ENCODE measurements around the gene ATG7.
A peak's percentile ranks its signal among the peaks of the same experiment; 100 is the strongest.

ATG7 gene

GRCh38 chr3:11235385-11235784 lies 36.8 kb upstream of the ATG7 start:
- H3K14ac ChIP-seq (ENCODE audit: low read length), result no peak overlapping the region
- no peaks in the 10 kb centered on the region for H3K36me3 ChIP-seq (replicated peaks in 1 of 2; ENCODE audit: control insufficient read depth in 2 of 2, insufficient read depth in 2 of 2, low read length in 2 of 2)
- H3K23ac ChIP-seq (ENCODE audit: low read depth, low read length, poor library complexity), result peak overlapping the region; percentile 91
- no peak overlapping the region for H3K4ac ChIP-seq (ENCODE audit: low read length)
- H3K9ac ChIP-seq (ENCODE audit: low read depth, low read length, poor library complexity), result no peak overlapping the region
- no peak overlapping the region for H3K18ac ChIP-seq (ENCODE audit: low read length)
- H2BK15ac ChIP-seq (ENCODE audit: low read length), result no peak overlapping the region
- no peak overlapping the region for H4K8ac ChIP-seq (ENCODE audit: low read depth, low read length)
- H3K4me2 ChIP-seq (ENCODE audit: insufficient read depth, low read length, poor library complexity, severe bottlenecking), result no peak overlapping the region
- no peak overlapping the region for H3K27ac ChIP-seq (replicated peaks; ENCODE audit: low read length)
- DNase-seq (ENCODE audit: low spot score), result no peak
- H2BK12ac ChIP-seq (ENCODE audit: low read length), result no peak overlapping the region
- H2BK120ac ChIP-seq (ENCODE audit: low read depth, low read length), result no peak overlapping the region
- no CpG with 5 or more reads among the region's 8 CpGs for WGBS, 2 donors (ENCODE audit: extremely low coverage in 2 of 2, insufficient read length in 2 of 2, insufficient replicate concordance in 1 of 2)
- no peak overlapping the region for H2AFZ ChIP-seq (ENCODE audit: low read length)
- no peaks in the 10 kb centered on the region for H3K27me3 ChIP-seq (ENCODE audit: control insufficient read depth in 3 of 3, insufficient read depth in 3 of 3, low read depth in 1 of 3, low read length in 3 of 3)
- no peaks in the 10 kb centered on the region for H3K4me1 ChIP-seq (ENCODE audit: control insufficient read depth in 2 of 2, insufficient read depth in 1 of 2, low read depth in 1 of 2, low read length in 2 of 2)
- no peak overlapping the region for H2BK5ac ChIP-seq (ENCODE audit: low read length)
- no peaks in the 10 kb centered on the region for H3K79me1 ChIP-seq (ENCODE audit: low read depth, low read length)
- no peaks in the 10 kb centered on the region for H3K9me3 ChIP-seq (replicated peaks in 1 of 2; ENCODE audit: control insufficient read depth in 2 of 2, insufficient read depth in 1 of 2, low read depth in 1 of 2, low read length in 2 of 2)
- peak overlapping the region; percentile 30 for H4K91ac ChIP-seq (ENCODE audit: low read depth, low read length, poor library complexity)
- H2AK5ac ChIP-seq (ENCODE audit: low read depth, low read length), result no peak overlapping the region
- no peak overlapping the region for H3K4me3 ChIP-seq (ENCODE audit: low read length in 2 of 2)

- no peak overlapping the region for H3K4ac ChIP-seq (ENCODE audit: low read length)
- H3K23ac ChIP-seq (ENCODE audit: low read depth, low read length, poor library complexity), result no peak overlapping the region
- no peak overlapping the region for H3K18ac ChIP-seq (ENCODE audit: low read length)
- no peaks in the 10 kb centered on the region for H3K9me3 ChIP-seq (replicated peaks in 1 of 2; ENCODE audit: control insufficient read depth in 2 of 2, insufficient read depth in 1 of 2, low read depth in 1 of 2, low read length in 2 of 2)
- no peak overlapping the region for H2AFZ ChIP-seq (ENCODE audit: low read length)
- DNase-seq (ENCODE audit: low spot score), result peak; percentile 29
- WGBS, 2 donors (ENCODE audit: extremely low coverage in 2 of 2, insufficient read length in 2 of 2, insufficient replicate concordance in 1 of 2), result no CpG with 5 or more reads among the region's 8 CpGs
- H2BK5ac ChIP-seq (ENCODE audit: low read length), result no peak overlapping the region
- H3K27me3 ChIP-seq (ENCODE audit: control insufficient read depth in 3 of 3, insufficient read depth in 3 of 3, low read depth in 1 of 3, low read length in 3 of 3), result no peaks in the 10 kb centered on the region
- H4K8ac ChIP-seq (ENCODE audit: low read depth, low read length), result no peak overlapping the region
- no peak overlapping the region for H3K4me2 ChIP-seq (ENCODE audit: insufficient read depth, low read length, poor library complexity, severe bottlenecking)
- H3K27ac ChIP-seq (replicated peaks; ENCODE audit: low read length), result no peak overlapping the region
- no peaks in the 10 kb centered on the region for H3K36me3 ChIP-seq (replicated peaks in 1 of 2; ENCODE audit: control insufficient read depth in 2 of 2, insufficient read depth in 2 of 2, low read length in 2 of 2)
- no peak overlapping the region for H2BK120ac ChIP-seq (ENCODE audit: low read depth, low read length)
- H3K4me3 ChIP-seq (ENCODE audit: low read length in 2 of 2), result no peak overlapping the region
- H4K91ac ChIP-seq (ENCODE audit: low read depth, low read length, poor library complexity), result no peak overlapping the region
- no peak overlapping the region for H2AK5ac ChIP-seq (ENCODE audit: low read depth, low read length)
- H2BK12ac ChIP-seq (ENCODE audit: low read length), result no peak overlapping the region
- no peak overlapping the region for H2BK15ac ChIP-seq (ENCODE audit: low read length)
- H3K14ac ChIP-seq (ENCODE audit: low read length), result no peak overlapping the region
- no peak overlapping the region for H3K9ac ChIP-seq (ENCODE audit: low read depth, low read length, poor library complexity)
- no peaks in the 10 kb centered on the region for H3K79me1 ChIP-seq (ENCODE audit: low read depth, low read length)
- H3K4me1 ChIP-seq (ENCODE audit: control insufficient read depth in 2 of 2, insufficient read depth in 1 of 2, low read depth in 1 of 2, low read length in 2 of 2), result no peaks in the 10 kb centered on the region
Measured at GRCh38 chr3:11236588-11237461, 35.4 kb upstream of the ATG7 start.

DNA sequence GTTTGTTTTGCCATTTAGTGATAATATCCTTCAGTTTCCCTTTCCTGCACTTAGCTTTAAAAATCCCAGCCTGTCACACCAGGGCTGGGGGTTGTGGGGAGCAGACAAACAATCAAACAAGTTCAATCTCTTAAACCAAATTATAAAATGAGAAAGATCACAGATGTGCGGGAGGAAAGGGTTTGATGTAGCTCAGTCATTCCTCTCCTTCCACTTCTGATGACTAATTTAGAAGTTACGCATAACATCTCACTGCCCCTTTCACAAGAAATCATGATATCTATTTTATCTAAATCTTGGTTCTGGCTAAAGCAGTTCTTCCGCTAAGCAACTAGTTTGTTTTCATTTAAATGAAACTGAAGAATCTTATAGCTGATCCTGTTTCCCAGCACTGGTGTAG lies 34.1 kb upstream of the ATG7 start:
- Histone ChIP-seq H3K9me3 (replicated peaks in 1 of 2; ENCODE audit: control insufficient read depth in 2 of 2, insufficient read depth in 1 of 2, low read depth in 1 of 2, low read length in 2 of 2) (no peaks in the 10 kb centered on the region), H2AFZ (ENCODE audit: low read length) (no peak overlapping the region), H3K18ac (ENCODE audit: low read length) (no peak overlapping the region), H3K79me1 (ENCODE audit: low read depth, low read length) (no peaks in the 10 kb centered on the region), H3K4me2 (ENCODE audit: insufficient read depth, low read length, poor library complexity, severe bottlenecking) (no peak overlapping the region), H3K4me1 (ENCODE audit: control insufficient read depth in 2 of 2, insufficient read depth in 1 of 2, low read depth in 1 of 2, low read length in 2 of 2) (no peaks in the 10 kb centered on the region), H2BK12ac (ENCODE audit: low read length) (no peak overlapping the region), H3K4ac (ENCODE audit: low read length) (no peak overlapping the region), H3K36me3 (replicated peaks in 1 of 2; ENCODE audit: control insufficient read depth in 2 of 2, insufficient read depth in 2 of 2, low read length in 2 of 2) (no peaks in the 10 kb centered on the region), H3K9ac (ENCODE audit: low read depth, low read length, poor library complexity) (no peak overlapping the region), H2BK120ac (ENCODE audit: low read depth, low read length) (no peak overlapping the region), H3K14ac (ENCODE audit: low read length) (no peak overlapping the region), H3K27me3 (ENCODE audit: control insufficient read depth in 3 of 3, insufficient read depth in 3 of 3, low read depth in 1 of 3, low read length in 3 of 3) (no peaks in the 10 kb centered on the region), H2AK5ac (ENCODE audit: low read depth, low read length) (no peak overlapping the region), H4K8ac (ENCODE audit: low read depth, low read length) (no peak overlapping the region), H2BK5ac (ENCODE audit: low read length) (no peak overlapping the region), H4K91ac (ENCODE audit: low read depth, low read length, poor library complexity) (no peak overlapping the region), H3K4me3 (ENCODE audit: low read length in 2 of 2) (no peak overlapping the region), H2BK15ac (ENCODE audit: low read length) (no peak overlapping the region), H3K23ac (ENCODE audit: low read depth, low read length, poor library complexity) (no peak overlapping the region), H3K27ac (replicated peaks; ENCODE audit: low read length) (no peak overlapping the region)
- no CpG with 5 or more reads among the region's 3 CpGs for WGBS, 2 donors (ENCODE audit: extremely low coverage in 2 of 2, insufficient read length in 2 of 2, insufficient replicate concordance in 1 of 2)
- DNase-seq (ENCODE audit: low spot score), result no peak

GRCh38 chr3:11238880-11239279 lies 33.3 kb upstream of the ATG7 start:
- H3K4me3 ChIP-seq (ENCODE audit: low read length in 2 of 2), result no peak overlapping the region
- H3K4ac ChIP-seq (ENCODE audit: low read length), result no peak overlapping the region
- H2AFZ ChIP-seq (ENCODE audit: low read length), result no peak overlapping the region
- no peaks in the 10 kb centered on the region for H3K36me3 ChIP-seq (replicated peaks in 1 of 2; ENCODE audit: control insufficient read depth in 2 of 2, insufficient read depth in 2 of 2, low read length in 2 of 2)
- H3K27me3 ChIP-seq (ENCODE audit: control insufficient read depth in 3 of 3, insufficient read depth in 3 of 3, low read depth in 1 of 3, low read length in 3 of 3), result no peaks in the 10 kb centered on the region
- H2BK120ac ChIP-seq (ENCODE audit: low read depth, low read length), result no peak overlapping the region
- no peaks in the 10 kb centered on the region for H3K79me1 ChIP-seq (ENCODE audit: low read depth, low read length)
- no CpG with 5 or more reads among the region's 1 CpG for WGBS, 2 donors (ENCODE audit: extremely low coverage in 2 of 2, insufficient read length in 2 of 2, insufficient replicate concordance in 1 of 2)
- H3K27ac ChIP-seq (replicated peaks; ENCODE audit: low read length), result no peak overlapping the region
- H3K14ac ChIP-seq (ENCODE audit: low read length), result no peak overlapping the region
- no peak overlapping the region for H3K9ac ChIP-seq (ENCODE audit: low read depth, low read length, poor library complexity)
- no peak overlapping the region for H3K23ac ChIP-seq (ENCODE audit: low read depth, low read length, poor library complexity)
- DNase-seq (ENCODE audit: low spot score), result no peak
- no peak overlapping the region for H3K4me2 ChIP-seq (ENCODE audit: insufficient read depth, low read length, poor library complexity, severe bottlenecking)
- no peak overlapping the region for H2BK15ac ChIP-seq (ENCODE audit: low read length)
- H3K4me1 ChIP-seq (ENCODE audit: control insufficient read depth in 2 of 2, insufficient read depth in 1 of 2, low read depth in 1 of 2, low read length in 2 of 2), result no peaks in the 10 kb centered on the region
- no peaks in the 10 kb centered on the region for H3K9me3 ChIP-seq (replicated peaks in 1 of 2; ENCODE audit: control insufficient read depth in 2 of 2, insufficient read depth in 1 of 2, low read depth in 1 of 2, low read length in 2 of 2)
- H2AK5ac ChIP-seq (ENCODE audit: low read depth, low read length), result no peak overlapping the region
- no peak overlapping the region for H2BK12ac ChIP-seq (ENCODE audit: low read length)
- no peak overlapping the region for H4K91ac ChIP-seq (ENCODE audit: low read depth, low read length, poor library complexity)
- H4K8ac ChIP-seq (ENCODE audit: low read depth, low read length), result no peak overlapping the region
- no peak overlapping the region for H3K18ac ChIP-seq (ENCODE audit: low read length)
- H2BK5ac ChIP-seq (ENCODE audit: low read length), result no peak overlapping the region
